GM19372 (cell line): ENCODE measurements around the gene C1orf74.

Source experiments
- ATAC-seq: cut with Tn5 transposase; IDR thresholded peaks from one replicate; pipeline ENCODE4 v1.9.1; 2021; ENCODE audit warnings: mild to moderate bottlenecking, low read depth, moderate library complexity; ENCODE audit not compliant: unreplicated experiment

The C1orf74 gene

DNA sequence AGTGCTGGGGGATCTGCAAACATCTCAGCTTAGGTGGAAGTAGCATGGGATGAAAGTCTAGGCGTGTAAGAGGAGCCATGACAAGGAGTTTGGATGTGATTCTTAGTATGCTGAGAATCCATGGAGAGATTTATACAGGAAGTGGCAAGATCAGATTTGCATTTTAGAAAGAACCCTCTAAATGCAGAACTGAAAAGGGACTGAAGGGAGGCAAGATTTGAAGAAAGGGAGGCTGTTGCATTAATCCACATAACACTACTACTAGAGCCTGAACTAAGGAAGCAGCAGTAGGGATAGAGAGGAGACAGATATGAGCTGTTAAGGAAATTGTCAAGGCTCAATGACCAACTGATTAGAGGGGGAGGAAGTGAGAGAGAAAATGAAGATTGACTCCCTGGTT is 9.8 kb downstream of the C1orf74 start:
- no peak for ATAC-seq

- ATAC-seq, result no peak
These were observed 12.2 kb downstream of the C1orf74 start for GRCh38 chr1:209772126-209772525.

DNA sequence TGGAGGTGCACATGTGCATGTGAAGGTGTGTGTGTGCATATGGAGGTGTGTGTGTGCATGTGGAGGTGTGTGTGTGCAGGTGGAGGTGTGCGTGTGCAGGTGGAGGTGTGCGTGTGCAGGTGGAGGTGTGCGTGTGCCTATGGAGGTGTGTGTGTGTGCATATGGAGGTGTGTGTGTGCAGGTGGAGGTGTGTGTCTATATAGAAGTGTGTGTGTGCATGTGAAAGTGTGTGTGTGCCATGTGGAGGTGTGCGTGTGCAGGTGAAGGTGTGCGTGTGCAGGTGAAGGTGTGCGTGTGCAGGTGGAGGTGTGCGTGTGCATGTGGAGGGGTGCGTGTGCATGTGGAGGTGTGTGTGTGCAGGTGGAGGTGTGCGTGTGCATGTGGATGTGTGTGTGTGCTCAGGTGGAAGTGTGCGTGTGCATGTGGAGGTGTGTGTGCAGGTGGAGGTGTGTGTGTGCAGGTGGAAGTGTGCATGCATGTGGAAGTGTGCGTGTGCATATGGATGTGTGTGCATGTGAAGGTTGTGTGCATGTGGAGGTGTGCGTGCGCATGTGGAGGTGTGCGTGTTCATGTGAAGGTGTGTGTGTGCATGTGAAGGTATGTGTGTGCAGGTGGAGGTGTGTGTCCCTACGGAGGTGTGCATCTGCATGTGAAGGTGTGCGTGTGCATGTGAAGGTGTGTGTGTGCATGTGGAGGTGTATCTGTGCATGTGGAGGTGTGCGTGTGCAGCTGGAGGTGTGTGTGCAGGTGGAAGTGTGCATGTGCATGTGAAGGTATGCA is 13.5 kb downstream of the C1orf74 start:
- no peak for ATAC-seq

DNA sequence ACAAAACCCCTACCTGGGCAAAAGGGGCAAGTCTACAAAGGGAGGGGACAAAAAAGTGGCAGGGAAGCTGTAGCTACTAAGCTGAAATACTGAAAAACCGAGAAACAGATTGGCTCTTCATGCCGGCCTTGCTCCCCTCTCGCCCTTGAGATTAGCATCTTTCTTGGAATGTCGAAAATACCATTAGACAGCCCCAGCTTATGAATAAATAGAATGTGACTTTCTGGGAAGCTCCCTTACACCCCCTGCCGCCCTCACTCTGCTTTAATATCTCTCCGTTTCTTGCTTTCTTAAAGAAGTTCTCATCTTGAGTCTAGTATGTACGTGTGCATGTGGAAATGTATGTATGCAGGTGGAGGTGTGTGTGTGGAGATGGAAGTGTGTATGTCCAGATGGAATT is 14.4 kb downstream of the C1orf74 start:
- ATAC-seq, result no peak

DNA sequence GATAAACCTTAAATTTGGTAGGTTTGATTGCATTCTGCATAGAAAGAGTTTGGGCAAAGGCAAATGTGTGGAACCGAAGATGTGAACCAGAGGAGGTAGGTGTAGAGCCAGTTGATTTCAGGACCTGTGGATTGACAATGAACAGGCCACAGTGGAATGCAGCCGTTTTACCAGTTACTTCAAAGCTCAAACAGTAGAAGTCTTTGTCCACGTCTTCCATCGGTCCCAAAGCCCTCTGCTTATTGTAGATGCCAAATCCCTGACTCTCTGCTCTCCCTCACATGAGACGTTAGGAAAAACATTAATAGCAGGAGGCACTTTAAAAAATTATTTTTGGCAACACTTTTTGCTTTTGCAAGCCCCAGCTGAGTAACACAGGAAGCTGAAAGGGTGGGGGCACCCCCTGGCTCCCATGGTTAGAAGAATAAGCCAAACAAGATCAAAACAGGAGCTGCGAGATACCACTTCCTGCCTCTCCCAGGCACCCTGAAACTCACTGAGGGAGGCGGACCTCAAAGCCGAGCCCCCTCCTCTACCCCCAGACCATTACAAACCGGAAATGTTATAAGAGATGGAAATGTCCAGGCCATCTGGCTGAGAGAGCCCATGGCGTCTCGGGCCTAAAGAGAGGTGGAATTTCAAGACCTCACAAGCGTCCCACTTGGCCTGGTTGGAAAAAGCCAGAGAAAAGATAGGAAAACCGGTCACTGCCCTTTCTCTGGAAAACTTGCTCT is 15.0 kb downstream of the C1orf74 start:
- ATAC-seq, result peak; percentile 67

- ATAC-seq, result peak; percentile 75
These were observed 16.0 kb downstream of the C1orf74 start for GRCh38 chr1:209768354-209768774.

- ATAC-seq, result no peak
These were observed 16.7 kb downstream of the C1orf74 start for GRCh38 chr1:209767706-209768105.

DNA sequence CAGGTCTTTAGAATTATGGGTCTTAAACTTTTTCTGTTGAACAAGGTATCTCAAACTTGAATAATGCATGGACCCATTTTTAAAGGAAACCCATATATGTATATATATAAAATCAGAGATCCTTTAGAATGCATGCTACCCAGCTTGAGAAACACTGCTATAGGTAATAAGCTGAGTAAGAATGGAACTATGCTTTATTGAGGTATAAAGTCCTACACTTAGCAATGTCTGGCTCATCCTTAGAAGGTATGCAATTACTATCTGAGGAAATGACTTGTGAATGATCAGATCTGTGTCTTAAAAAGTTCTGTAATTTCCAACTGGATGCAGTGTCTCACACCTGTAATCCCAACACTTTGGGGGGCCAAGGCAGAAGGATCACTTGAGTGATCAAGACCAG is 17.3 kb downstream of the C1orf74 start:
- ATAC-seq, result no peak

- ATAC-seq, result no peak
These were observed 18.3 kb downstream of the C1orf74 start for GRCh38 chr1:209766051-209766450.

- no peak for ATAC-seq
These were observed 23.2 kb downstream of the C1orf74 start for GRCh38 chr1:209761011-209761635.

GRCh38 chr1:209759829-209760359 is 24.5 kb downstream of the C1orf74 start:
- no peak for ATAC-seq

GRCh38 chr1:209758400-209758799 is 26.0 kb downstream of the C1orf74 start:
- ATAC-seq, result no peak

DNA sequence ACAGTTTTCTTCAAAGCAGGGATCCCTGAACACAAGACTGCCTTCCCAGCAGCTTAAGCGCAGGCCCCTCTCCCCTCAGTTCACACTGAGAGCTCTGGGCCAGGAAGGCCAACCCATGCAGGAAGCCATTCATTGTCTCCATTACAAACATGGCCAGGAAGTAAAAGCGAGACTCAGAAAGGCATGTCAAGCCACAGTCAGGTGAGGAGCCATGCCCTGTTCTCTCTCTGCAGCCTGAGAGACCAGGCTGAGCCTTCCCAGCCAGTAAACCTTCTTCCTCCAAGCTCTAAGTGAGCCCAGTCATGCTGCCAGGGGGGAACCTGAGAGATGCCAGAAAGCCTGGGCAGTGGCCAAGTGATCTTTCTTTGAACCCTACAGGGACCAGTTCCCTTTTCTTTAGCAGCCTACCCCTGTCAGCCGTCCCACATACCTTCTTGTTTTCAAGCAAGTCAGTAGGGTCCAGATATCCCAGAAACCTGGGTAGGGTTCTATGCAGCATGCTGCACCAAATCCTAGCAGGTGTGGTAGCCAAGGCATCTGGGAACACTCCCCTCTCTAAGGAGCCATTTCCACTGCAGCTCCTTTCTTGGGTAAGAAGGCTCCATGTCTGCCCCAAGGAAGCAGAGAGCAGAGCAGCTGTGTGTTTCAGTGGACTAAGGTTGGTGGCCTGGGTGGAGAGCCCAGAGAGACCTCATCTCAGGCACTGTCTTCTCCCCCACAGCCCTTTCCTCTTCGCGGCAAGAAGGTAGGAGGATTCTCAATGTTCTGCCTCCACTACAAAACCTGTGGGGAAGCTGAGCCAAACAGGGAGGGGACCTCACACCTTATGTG is 27.5 kb downstream of the C1orf74 start:
- peak; percentile 35 for ATAC-seq

- peak; percentile 74 for ATAC-seq
These were observed 28.3 kb downstream of the C1orf74 start, which contains the start of gene TRAF3IP3 for GRCh38 chr1:209755926-209756614. TSS of gene TRAF3IP3 (plus strand) at chr1:209756053. CDS start at chr1:209760040, 3,987 bp downstream.

DNA sequence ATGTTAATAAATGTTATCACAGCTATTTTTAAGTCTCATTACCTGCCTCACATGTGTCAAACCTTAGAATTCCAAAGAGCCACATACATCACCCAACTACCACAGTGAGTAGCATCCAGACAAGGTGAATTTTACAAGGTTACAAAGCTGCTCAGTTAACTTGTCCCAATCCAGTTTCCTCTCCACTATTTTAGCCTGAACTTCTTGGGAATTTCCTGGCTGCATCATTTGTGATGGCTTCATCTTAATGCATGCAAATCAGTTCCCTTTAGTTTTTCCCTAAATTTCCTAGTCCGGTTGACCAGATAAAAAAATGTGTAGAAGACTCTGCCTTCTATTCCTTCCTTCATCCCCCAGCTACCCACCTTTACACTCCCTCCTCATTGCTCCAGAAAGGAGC is 29.1 kb downstream of the C1orf74 start:
- ATAC-seq, result no peak

DNA sequence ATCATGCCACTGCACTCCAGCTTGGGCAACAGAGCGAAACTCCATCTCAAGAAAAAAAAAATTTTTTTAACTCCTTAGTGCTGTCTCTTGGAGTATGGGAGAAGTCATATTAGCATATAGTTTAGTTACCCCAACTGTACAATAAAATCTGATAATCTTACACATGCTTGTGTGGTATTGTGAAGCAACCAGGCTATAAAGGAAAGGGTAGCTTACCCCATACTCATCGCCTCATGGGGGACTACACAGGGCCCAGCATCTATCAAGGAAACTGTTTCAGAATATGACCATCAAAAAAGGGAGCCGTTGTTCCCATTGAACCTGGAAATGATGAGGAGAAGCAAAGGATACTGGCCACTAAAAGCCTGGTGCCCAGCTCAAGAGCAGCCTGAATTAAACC is 31.5 kb downstream of the C1orf74 start:
- ATAC-seq, result no peak

GRCh38 chr1:209751627-209752231 is 32.6 kb downstream of the C1orf74 start:
- ATAC-seq, result peak; percentile 27

DNA sequence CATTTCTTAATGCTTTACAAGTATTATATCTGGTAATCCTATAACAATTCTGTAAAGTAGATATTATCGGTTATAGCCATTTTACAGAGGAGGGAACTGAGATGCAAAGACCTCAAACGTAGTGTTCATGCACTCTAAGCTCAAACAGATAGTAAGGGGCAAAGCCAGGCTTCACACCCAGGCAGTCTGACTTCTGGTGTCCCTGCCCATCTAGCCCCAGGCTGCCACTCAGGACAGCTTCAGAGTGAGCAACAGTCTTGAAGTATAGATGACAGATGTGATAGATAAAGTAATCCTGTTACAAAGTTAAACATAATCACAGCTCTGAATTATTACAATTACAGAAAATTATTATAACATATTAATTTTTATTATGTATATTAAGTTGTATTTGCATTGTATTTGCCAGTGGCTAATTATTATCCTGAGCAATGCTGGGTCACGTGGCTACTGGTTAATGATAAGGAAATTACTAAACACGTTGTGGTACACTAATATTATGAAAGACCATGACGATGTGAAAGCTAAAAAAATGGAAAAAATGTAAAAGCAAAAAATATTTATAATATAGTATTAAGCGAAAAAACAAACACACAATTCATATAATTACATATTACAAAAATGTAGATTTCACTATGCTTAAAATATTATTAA is 34.6 kb downstream of the C1orf74 start:
- no peak for ATAC-seq

DNA sequence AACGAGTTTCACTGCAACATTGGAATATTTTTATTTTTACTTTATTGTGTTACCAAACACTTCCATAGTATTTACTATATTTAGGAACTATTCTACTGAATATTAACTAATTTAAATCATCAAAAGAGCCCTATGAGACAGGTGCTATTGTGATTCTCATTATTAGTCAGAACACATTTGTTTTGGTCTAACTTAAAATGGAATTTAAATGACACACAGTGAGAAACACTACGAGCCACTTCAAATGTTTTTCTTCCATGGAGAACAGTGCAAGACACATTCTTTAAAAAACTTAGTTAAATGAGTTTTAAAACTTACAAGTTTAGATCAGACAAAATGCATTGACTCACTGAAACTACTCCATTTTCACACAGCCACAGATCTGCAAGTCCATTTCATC is 35.2 kb downstream of the C1orf74 start:
- no peak for ATAC-seq
